GM18868 (cell line): Measurements from ENCODE around the gene NPDC1.
"Not testable (repeated sequence)": the region's sequence is repeated elsewhere in the genome, so short reads cannot be mapped to it uniquely, and the experiment has no call there.

Experiments used
- ATAC-seq: cut with Tn5 transposase; IDR thresholded peaks from one replicate; pipeline ENCODE4 v1.9.1; 2021; ENCODE audit warnings: mild to moderate bottlenecking, moderate library complexity; ENCODE audit not compliant: unreplicated experiment

The NPDC1 gene

GRCh38 chr9:137014776-137015539 lies 31.0 kb downstream of the NPDC1 start:
- no peak for ATAC-seq

GRCh38 chr9:137014166-137014565 lies 31.8 kb downstream of the NPDC1 start:
- no peak for ATAC-seq

GRCh38 chr9:137013571-137013940 lies 32.4 kb downstream of the NPDC1 start:
- ATAC-seq: no peak

GRCh38 chr9:137012694-137013570 lies 33.0 kb downstream of the NPDC1 start:
- ATAC-seq: no peak

GRCh38 chr9:137011907-137012675 lies 33.9 kb downstream of the NPDC1 start:
- no peak for ATAC-seq

- ATAC-seq: no peak
Measured at GRCh38 chr9:137011156-137011555, 34.8 kb downstream of the NPDC1 start.

- no peak for ATAC-seq
Measured at GRCh38 chr9:137009938-137010732, 35.8 kb downstream of the NPDC1 start.

GRCh38 chr9:137009217-137009616 lies 36.8 kb downstream of the NPDC1 start:
- ATAC-seq: no peak

GRCh38 chr9:137008312-137008711 lies 37.7 kb downstream of the NPDC1 start:
- no peak for ATAC-seq

- ATAC-seq: no peak
Measured at GRCh38 chr9:137007816-137008270, 38.1 kb downstream of the NPDC1 start.

GRCh38 chr9:137007108-137007815 lies 38.7 kb downstream of the NPDC1 start:
- ATAC-seq: no peak

GRCh38 chr9:137006116-137007003 lies 39.6 kb downstream of the NPDC1 start:
- ATAC-seq: no peak

GRCh38 chr9:137004285-137004684 lies 41.7 kb downstream of the NPDC1 start:
- ATAC-seq: not testable (repeated sequence)

GRCh38 chr9:137002646-137003041 lies 43.3 kb downstream of the NPDC1 start:
- no peak for ATAC-seq

- ATAC-seq: no peak
Measured at GRCh38 chr9:137001857-137002645, 43.9 kb downstream of the NPDC1 start.

GRCh38 chr9:137000177-137000930 lies 45.6 kb downstream of the NPDC1 start:
- ATAC-seq: peak; percentile 60

- no peak for ATAC-seq
Measured at GRCh38 chr9:136997830-136998234, 48.1 kb downstream of the NPDC1 start.
